ENCODE measurements around the gene PRDM11.
"Not testable (repeated sequence)": the region's sequence is repeated elsewhere in the genome, so short reads cannot be mapped to it uniquely, and the experiment has no call there.

Gene PRDM11

GRCh38 chr11:45146072-45147016 lies at the start of gene PRDM11:
Gene PRDM11, plus strand, starts transcription at chr11:45146639. Its CDS starts 35,128 bp downstream, at chr11:45181767.
- DNase-seq (ENCODE audit: low read depth in 2 of 2), result peak; percentile 32 to 49

GRCh38 chr11:45097721-45098493 lies 48.5 kb upstream of the PRDM11 start:
- DNase-seq (ENCODE audit: low read depth in 2 of 2), result peak in 1 of 2 donors; percentile 42

GRCh38 chr11:45098929-45099328 lies 47.5 kb upstream of the PRDM11 start:
- DNase-seq (ENCODE audit: low read depth in 2 of 2), result no peak

- no peak for DNase-seq (ENCODE audit: low read depth in 2 of 2)
These were observed 46.1 kb upstream of the PRDM11 start for GRCh38 chr11:45100339-45100738.

GRCh38 chr11:45102361-45102809 lies 44.1 kb upstream of the PRDM11 start:
- DNase-seq (ENCODE audit: low read depth in 2 of 2), result no peak

GRCh38 chr11:45102810-45103621 lies 43.4 kb upstream of the PRDM11 start:
- peak; percentile 42 to 59 for DNase-seq (ENCODE audit: low read depth in 2 of 2)

- DNase-seq (ENCODE audit: low read depth in 2 of 2), result no peak
These were observed 42.2 kb upstream of the PRDM11 start for GRCh38 chr11:45104006-45104789.

GRCh38 chr11:45104790-45105084 lies 41.7 kb upstream of the PRDM11 start:
- DNase-seq (ENCODE audit: low read depth in 2 of 2), result no peak

GRCh38 chr11:45105233-45105983 lies 41.0 kb upstream of the PRDM11 start:
- peak; percentile 48 to 49 for DNase-seq (ENCODE audit: low read depth in 2 of 2)

GRCh38 chr11:45105984-45106375 lies 40.5 kb upstream of the PRDM11 start:
- no peak for DNase-seq (ENCODE audit: low read depth in 2 of 2)

- DNase-seq (ENCODE audit: low read depth in 2 of 2), result no peak
These were observed 40.0 kb upstream of the PRDM11 start for GRCh38 chr11:45106440-45106839.

- no peak for DNase-seq (ENCODE audit: low read depth in 2 of 2)
These were observed 39.4 kb upstream of the PRDM11 start for GRCh38 chr11:45107029-45107428.

- no peak for DNase-seq (ENCODE audit: low read depth in 2 of 2)
These were observed 38.1 kb upstream of the PRDM11 start for GRCh38 chr11:45108070-45109064.

GRCh38 chr11:45109400-45109799 lies 37.0 kb upstream of the PRDM11 start:
- DNase-seq (ENCODE audit: low read depth in 2 of 2), result no peak

- DNase-seq (ENCODE audit: low read depth in 2 of 2), result no peak
These were observed 35.9 kb upstream of the PRDM11 start for GRCh38 chr11:45110562-45110961.

- DNase-seq (ENCODE audit: low read depth in 2 of 2), result no peak
These were observed 32.6 kb upstream of the PRDM11 start for GRCh38 chr11:45113807-45114206.

- not testable (repeated sequence) for DNase-seq (ENCODE audit: low read depth in 2 of 2)
These were observed 18.6 kb upstream of the PRDM11 start for GRCh38 chr11:45127836-45128235.

GRCh38 chr11:45133878-45134277 lies 12.6 kb upstream of the PRDM11 start:
- no peak for DNase-seq (ENCODE audit: low read depth in 2 of 2)

GRCh38 chr11:45141171-45141570 lies 5.3 kb upstream of the PRDM11 start:
- DNase-seq (ENCODE audit: low read depth in 2 of 2), result no peak

Data from stimulated activated CD4-positive, alpha-beta T cell treated with anti-CD3 and anti-CD28 coated beads, Interleukin-4, amount 100 ng/mL, for 48 hours (primary cell).